ENCODE measurements around the gene CAPN5. TPM values are rescaled to one million over a fixed set of nuclear protein-coding genes. Genes with fewer than 3 reads are reported as not detected.

Gene CAPN5
- polyA plus RNA-seq, 2 of the 4 experiments (the other 2 are of a cell fraction), result 9.4 to 12.9 TPM

GRCh38 chr11:77037057-77037456 is 29.7 kb upstream of the CAPN5 start (continued):
- TF ChIP-seq CTCF (IDR thresholded peaks at IDR 0.05), result no peak

GRCh38 chr11:77038029-77038824 is 28.5 kb upstream of the CAPN5 start:
- H3K27ac ChIP-seq, result peak overlapping the region; percentile 24 to 30; a peak in 2 of 6 replicates
- H3K4me1 ChIP-seq, result peaks cover 28% of the 10 kb centered on the region
- TF ChIP-seq CEBPB (IDR thresholded peaks at IDR 0.05) (no peak), BCL3 (IDR thresholded peaks at IDR 0.05) (no peak)
- POLR2A ChIA-PET, result no interaction called here
- 60% methylated on average over 10 of the region's 10 CpGs for WGBS (ENCODE audit: missing lambda C conversion rate)
- FAIRE-seq, result no peak
- H3K9me3 ChIP-seq, result no peaks in the 10 kb centered on the region
- CTCF ChIA-PET, result interaction anchor here (0.6 to 7.9 kb wide), 11 partner anchors 8 to 526 kb away, joined by 3 to 72 read pairs (median 3); no protein-coding TSS in a partner anchor
- H3K4me3 ChIP-seq, result no peak overlapping the region
- no peak; a peak in 1 of 6 replicates for ATAC-seq
- H3K4me2 ChIP-seq, result peak overlapping the region; percentile 43
- no peak for DNase-seq (ENCODE audit: low read depth in 1 of 2, low spot score in 1 of 2)

GRCh38 chr11:77038825-77039326 is 27.9 kb upstream of the CAPN5 start:
- H3K4me2 ChIP-seq, result peak overlapping the region; percentile 43; the same call in 2 of the 3 replicates
- H3K9me3 ChIP-seq, result no peaks in the 10 kb centered on the region
- FAIRE-seq, result no peak
- peaks cover 28% of the 10 kb centered on the region for H3K4me1 ChIP-seq
- DNase-seq (ENCODE audit: low read depth in 1 of 2, low spot score in 1 of 2), result no peak
- POLR2A ChIA-PET, result no interaction called here
- no peak overlapping the region for H3K4me3 ChIP-seq
- CTCF ChIA-PET, result interaction anchor here (0.6 to 7.9 kb wide), 14 partner anchors 9 to 526 kb away, joined by 3 to 72 read pairs (median 4); no protein-coding TSS in a partner anchor
- no peak for TF ChIP-seq TP53 (CRISPR knock-in tag; IDR thresholded peaks at IDR 0.05)
- no peak for TF ChIP-seq ZNF302 (CRISPR knock-in tag; IDR thresholded peaks at IDR 0.05)
- TF ChIP-seq KDM5A (IDR thresholded peaks at IDR 0.05), result no peak
- no peak for TF ChIP-seq TFCP2L1 (CRISPR knock-in tag; IDR thresholded peaks at IDR 0.05)
- no peak for TF ChIP-seq GATA3 (IDR thresholded peaks at IDR 0.05; ENCODE audit: borderline replicate concordance)
- no peak for TF ChIP-seq MAX (IDR thresholded peaks at IDR 0.05)
- TF ChIP-seq RARB (CRISPR knock-in tag; IDR thresholded peaks at IDR 0.05), result no peak
- TF ChIP-seq KDM1A (IDR thresholded peaks at IDR 0.05; ENCODE audit: low read depth), result no peak
- TF ChIP-seq JUN (IDR thresholded peaks at IDR 0.05), result no peak
- no peak for TF ChIP-seq CHD4 (IDR thresholded peaks at IDR 0.05; ENCODE audit: borderline replicate concordance)
- no peak for TF ChIP-seq EHF (CRISPR knock-in tag; IDR thresholded peaks at IDR 0.05)
- TF ChIP-seq FOSB (CRISPR knock-in tag; IDR thresholded peaks at IDR 0.05), result no peak
- TF ChIP-seq HDAC2 (IDR thresholded peaks at IDR 0.05), result no peak
- no peak for TF ChIP-seq FOXS1 (CRISPR knock-in tag; IDR thresholded peaks at IDR 0.05)
- TF ChIP-seq ZSCAN20 (CRISPR knock-in tag; IDR thresholded peaks at IDR 0.05), result no peak
- TF ChIP-seq POLR2A (IDR thresholded peaks at IDR 0.05; ENCODE audit: low read length), result no peak
- WGBS (ENCODE audit: missing lambda C conversion rate), result 69% methylated on average over 16 of the region's 16 CpGs
- H3K27ac ChIP-seq, result peak overlapping the region; percentile 22 to 30; a peak in 2 of 6 replicates
- ATAC-seq, result peak in 1 of 2 experiments; percentile 37; a peak in 3 of 6 replicates
